Vagina (tissue), 2 donors: ENCODE results near the gene CLCF1.

ENCODE experiments used
- CTCF ChIP-seq, 3 experiments: fragments of 450-650 bp in 2 of 3; fragments of 200-600 bp in 1 of 3; sonication (generic) in 1 of 3; IDR thresholded peaks; one replicate each; pipeline ENCODE4 v1.5.1; 2017 to 2019; ENCODE audit warnings: antibody characterized with exemption in 3 of 3, mild to moderate bottlenecking in 2 of 3, moderate library complexity in 2 of 3
- POLR2AphosphoS5 ChIP-seq, 2 donors: sonication (generic); formaldehyde crosslinking; IDR thresholded peaks; one replicate each; pipeline ENCODE4 v1.9.0; 2017; ENCODE audit warnings: antibody characterized with exemption in 2 of 2, mild to moderate bottlenecking in 2 of 2, low read depth in 1 of 2; ENCODE audit not compliant: insufficient read depth in 1 of 2

- no peak for TF ChIP-seq CTCF (IDR thresholded peaks at IDR 0.05)
- TF ChIP-seq POLR2AphosphoS5 (IDR thresholded peaks at IDR 0.05; ENCODE audit: insufficient read depth in 1 of 2, low read depth in 1 of 2): no peak
Observed at GRCh38 chr11:67406420-67406968, 33.1 kb upstream of the CLCF1 start.
